ENCODE measurements around the gene EYS.

Gene EYS

DNA sequence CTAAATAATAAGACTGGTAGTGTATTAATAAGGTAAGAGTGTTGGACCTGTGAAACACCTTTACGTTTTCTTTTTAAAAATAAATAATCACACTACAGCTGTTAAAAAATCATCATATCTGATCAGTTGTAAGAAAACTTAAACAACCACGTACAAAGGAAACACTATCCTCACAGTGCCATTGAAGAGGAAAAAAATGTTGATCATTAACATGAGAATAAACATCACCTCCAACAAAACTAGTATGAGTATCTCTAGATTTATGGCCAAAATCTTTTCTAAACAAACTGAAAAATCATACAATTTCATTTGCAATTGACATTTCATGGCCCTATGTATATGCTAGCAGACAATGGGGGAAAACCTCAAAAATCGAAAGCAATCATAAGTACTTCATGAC is 590 bp downstream of the EYS start:
- TF ChIP-seq TAF1 (IDR thresholded peaks at IDR 0.05; ENCODE audit: borderline replicate concordance, insufficient read depth, low read length), result no peak
- TF ChIP-seq FOXP2 (optimal IDR thresholded peaks at IDR 0.05; ENCODE audit: borderline replicate concordance, extremely low read depth, extremely low read length, insufficient read depth), result no peak
- TF ChIP-seq, protein P1, sequence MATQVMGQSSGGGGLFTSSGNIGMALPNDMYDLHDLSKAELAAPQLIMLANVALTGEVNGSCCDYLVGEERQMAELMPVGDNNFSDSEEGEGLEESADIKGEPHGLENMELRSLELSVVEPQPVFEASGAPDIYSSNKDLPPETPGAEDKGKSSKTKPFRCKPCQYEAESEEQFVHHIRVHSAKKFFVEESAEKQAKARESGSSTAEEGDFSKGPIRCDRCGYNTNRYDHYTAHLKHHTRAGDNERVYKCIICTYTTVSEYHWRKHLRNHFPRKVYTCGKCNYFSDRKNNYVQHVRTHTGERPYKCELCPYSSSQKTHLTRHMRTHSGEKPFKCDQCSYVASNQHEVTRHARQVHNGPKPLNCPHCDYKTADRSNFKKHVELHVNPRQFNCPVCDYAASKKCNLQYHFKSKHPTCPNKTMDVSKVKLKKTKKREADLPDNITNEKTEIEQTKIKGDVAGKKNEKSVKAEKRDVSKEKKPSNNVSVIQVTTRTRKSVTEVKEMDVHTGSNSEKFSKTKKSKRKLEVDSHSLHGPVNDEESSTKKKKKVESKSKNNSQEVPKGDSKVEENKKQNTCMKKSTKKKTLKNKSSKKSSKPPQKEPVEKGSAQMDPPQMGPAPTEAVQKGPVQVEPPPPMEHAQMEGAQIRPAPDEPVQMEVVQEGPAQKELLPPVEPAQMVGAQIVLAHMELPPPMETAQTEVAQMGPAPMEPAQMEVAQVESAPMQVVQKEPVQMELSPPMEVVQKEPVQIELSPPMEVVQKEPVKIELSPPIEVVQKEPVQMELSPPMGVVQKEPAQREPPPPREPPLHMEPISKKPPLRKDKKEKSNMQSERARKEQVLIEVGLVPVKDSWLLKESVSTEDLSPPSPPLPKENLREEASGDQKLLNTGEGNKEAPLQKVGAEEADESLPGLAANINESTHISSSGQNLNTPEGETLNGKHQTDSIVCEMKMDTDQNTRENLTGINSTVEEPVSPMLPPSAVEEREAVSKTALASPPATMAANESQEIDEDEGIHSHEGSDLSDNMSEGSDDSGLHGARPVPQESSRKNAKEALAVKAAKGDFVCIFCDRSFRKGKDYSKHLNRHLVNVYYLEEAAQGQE (IDR thresholded peaks at IDR 0.05; ENCODE audit: insufficient read depth in 1 of 2, low read depth in 2 of 2, low read length in 2 of 2), result no peak
- TF ChIP-seq POLR2AphosphoS5 (IDR thresholded peaks at IDR 0.05; ENCODE audit: low read depth, low read length), result no peak
- no peak for TF ChIP-seq SIN3A (IDR thresholded peaks at IDR 0.05; ENCODE audit: borderline replicate concordance, insufficient read depth, low read length)

- no peak for TF ChIP-seq SIN3A (IDR thresholded peaks at IDR 0.05; ENCODE audit: borderline replicate concordance, insufficient read depth, low read length)
- no peak for TF ChIP-seq POLR2AphosphoS5 (IDR thresholded peaks at IDR 0.05; ENCODE audit: low read depth, low read length)
- TF ChIP-seq, protein P1 (IDR thresholded peaks at IDR 0.05; ENCODE audit: insufficient read depth in 1 of 2, low read depth in 2 of 2, low read length in 2 of 2), result no peak
- TF ChIP-seq TAF1 (IDR thresholded peaks at IDR 0.05; ENCODE audit: borderline replicate concordance, insufficient read depth, low read length), result no peak
- TF ChIP-seq FOXP2 (optimal IDR thresholded peaks at IDR 0.05; ENCODE audit: borderline replicate concordance, extremely low read depth, extremely low read length, insufficient read depth), result no peak
Measured at GRCh38 chr6:65701325-65701724, 5.7 kb downstream of the EYS start.

DNA sequence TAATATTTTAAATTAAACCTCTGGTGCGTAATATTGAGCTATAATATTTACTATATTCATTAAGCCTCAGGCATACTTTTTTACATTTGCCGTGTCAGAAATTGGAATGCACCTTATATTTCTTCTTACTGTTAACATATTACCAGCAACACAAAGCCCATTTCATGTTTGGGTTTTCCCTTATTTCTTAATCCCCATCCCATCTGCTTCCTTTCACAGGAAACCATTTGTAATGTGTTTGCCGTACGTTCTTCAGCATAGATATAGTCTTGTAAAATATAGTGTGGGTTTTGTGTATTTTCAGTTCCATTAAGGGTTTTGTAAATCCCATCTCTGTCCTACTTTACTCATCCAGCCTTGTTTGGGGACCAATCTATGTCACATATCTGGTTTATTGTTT is 6.5 kb downstream of the EYS start:
- no peak for TF ChIP-seq TAF1 (IDR thresholded peaks at IDR 0.05; ENCODE audit: borderline replicate concordance, insufficient read depth, low read length)
- TF ChIP-seq FOXP2 (optimal IDR thresholded peaks at IDR 0.05; ENCODE audit: borderline replicate concordance, extremely low read depth, extremely low read length, insufficient read depth), result no peak
- TF ChIP-seq POLR2AphosphoS5 (IDR thresholded peaks at IDR 0.05; ENCODE audit: low read depth, low read length), result no peak
- TF ChIP-seq SIN3A (IDR thresholded peaks at IDR 0.05; ENCODE audit: borderline replicate concordance, insufficient read depth, low read length), result no peak
- TF ChIP-seq, protein P1 (IDR thresholded peaks at IDR 0.05; ENCODE audit: insufficient read depth in 1 of 2, low read depth in 2 of 2, low read length in 2 of 2), result no peak

- TF ChIP-seq FOXP2 (optimal IDR thresholded peaks at IDR 0.05; ENCODE audit: borderline replicate concordance, extremely low read depth, extremely low read length, insufficient read depth) (no peak), POLR2AphosphoS5 (IDR thresholded peaks at IDR 0.05; ENCODE audit: low read depth, low read length) (no peak), SIN3A (IDR thresholded peaks at IDR 0.05; ENCODE audit: borderline replicate concordance, insufficient read depth, low read length) (no peak), TAF1 (IDR thresholded peaks at IDR 0.05; ENCODE audit: borderline replicate concordance, insufficient read depth, low read length) (no peak)
- TF ChIP-seq, protein P1 (IDR thresholded peaks at IDR 0.05; ENCODE audit: insufficient read depth in 1 of 2, low read depth in 2 of 2, low read length in 2 of 2), result no peak
Measured at GRCh38 chr6:65692109-65692508, 14.9 kb downstream of the EYS start.

DNA sequence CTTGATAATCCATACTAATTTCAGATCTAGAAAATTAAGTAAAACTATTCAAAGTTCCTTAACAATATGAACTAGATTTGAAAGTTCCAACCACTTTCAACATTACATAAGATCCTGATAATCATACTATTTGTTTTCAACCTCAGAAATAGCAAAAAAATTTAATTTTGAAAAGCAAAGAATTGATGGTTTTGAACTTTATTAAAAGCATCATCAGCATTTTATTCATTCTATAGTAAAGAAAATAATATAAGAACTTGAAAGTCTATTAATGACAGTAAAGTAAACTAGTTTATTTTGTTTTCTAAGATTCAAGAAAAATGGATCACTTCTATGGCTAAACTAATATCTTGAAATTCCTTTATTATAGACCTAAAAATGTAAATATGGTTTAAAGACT is 26.8 kb downstream of the EYS start:
- TF ChIP-seq POLR2AphosphoS5 (IDR thresholded peaks at IDR 0.05; ENCODE audit: low read depth, low read length) (no peak), SIN3A (IDR thresholded peaks at IDR 0.05; ENCODE audit: borderline replicate concordance, insufficient read depth, low read length) (no peak), TAF1 (IDR thresholded peaks at IDR 0.05; ENCODE audit: borderline replicate concordance, insufficient read depth, low read length) (no peak), FOXP2 (optimal IDR thresholded peaks at IDR 0.05; ENCODE audit: borderline replicate concordance, extremely low read depth, extremely low read length, insufficient read depth) (no peak)
- TF ChIP-seq, protein P1 (IDR thresholded peaks at IDR 0.05; ENCODE audit: insufficient read depth in 1 of 2, low read depth in 2 of 2, low read length in 2 of 2), result no peak
